Activated CD4-positive, alpha-beta memory T cell treated with anti-CD3 and anti-CD28 coated beads, Interleukin-2, amount 10 ng/mL, durations not matched to agents 7 days and 5 days (primary cell): ENCODE measurements around the gene GIMD1. TPM values are rescaled to one million over a fixed set of nuclear protein-coding genes. Genes with fewer than 3 reads are reported as not detected.
"Not testable (repeated sequence)": the region's sequence is repeated elsewhere in the genome, so short reads cannot be mapped to it uniquely, and the experiment has no call there.

Experiments
- CTCF ChIA-PET: fragments of 350-600 bp; sonication (Branson Sonifier 250); formaldehyde crosslinking; loops from one replicate; lab custom pipeline; 2021; ENCODE audit warnings: antibody characterized with exemption, inconsistent platforms; lab: Charles Lee
- POLR2A ChIA-PET: fragments of 350-600 bp; sonication (Branson Sonifier 250); formaldehyde crosslinking; loops from one replicate; lab custom pipeline; 2021; ENCODE audit warnings: antibody characterized with exemption; lab: Charles Lee
- DNase-seq: peaks from one replicate; pipeline ENCODE4 v3.0.0-alpha.2; 2020
- H3K27ac Mint-ChIP-seq: one replicate; pipeline ENCODE4 v1.8.0; 2021; ENCODE audit warnings: mild to moderate bottlenecking, mixed read lengths
- H3K27me3 Mint-ChIP-seq: one replicate; pipeline ENCODE4 v1.8.0; 2021; ENCODE audit warnings: mixed read lengths
- H3K36me3 Mint-ChIP-seq: one replicate; pipeline ENCODE4 v1.8.0; 2021; ENCODE audit warnings: low read depth, mixed read lengths
- H3K4me1 Mint-ChIP-seq: one replicate; pipeline ENCODE4 v1.8.0; 2021; ENCODE audit warnings: mixed read lengths
- H3K4me3 Mint-ChIP-seq: one replicate; pipeline ENCODE4 v1.8.0; 2021; ENCODE audit warnings: mild to moderate bottlenecking, mixed read lengths
- H3K9me3 Mint-ChIP-seq: one replicate; pipeline ENCODE4 v1.8.0; 2021; ENCODE audit warnings: mixed read lengths
- total RNA-seq, 2 experiments: library from RNA; stranded (reverse); gene quantifications; one replicate each; pipeline ENCODE4 v1.2.3, GENCODE V29; 2021

The GIMD1 gene
- total RNA-seq, 2 experiments from 2014 or later = not detected

- no peak overlapping the region for H3K27ac Mint-ChIP-seq
- H3K4me3 Mint-ChIP-seq = no peak overlapping the region
- peaks cover 72% of the 10 kb centered on the region for H3K36me3 Mint-ChIP-seq
- DNase-seq = no peak
- H3K4me1 Mint-ChIP-seq = peaks cover 18% of the 10 kb centered on the region
- peaks cover 14% of the 10 kb centered on the region for H3K9me3 Mint-ChIP-seq
- no peaks in the 10 kb centered on the region for H3K27me3 Mint-ChIP-seq
- POLR2A ChIA-PET = no interaction called here
- CTCF ChIA-PET = no interaction called here
These were observed 27.8 kb downstream of the GIMD1 start for GRCh38 chr4:106340774-106341173.

- H3K27ac Mint-ChIP-seq = no peak overlapping the region
- no peak overlapping the region for H3K4me3 Mint-ChIP-seq
- H3K9me3 Mint-ChIP-seq = peaks cover 14% of the 10 kb centered on the region
- H3K4me1 Mint-ChIP-seq = peaks cover 20% of the 10 kb centered on the region
- no peak for DNase-seq
- peaks cover 80% of the 10 kb centered on the region for H3K36me3 Mint-ChIP-seq
- CTCF ChIA-PET = no interaction called here
- H3K27me3 Mint-ChIP-seq = no peaks in the 10 kb centered on the region
- POLR2A ChIA-PET = no interaction called here
These were observed 29.1 kb downstream of the GIMD1 start for GRCh38 chr4:106339431-106339830.

- H3K27me3 Mint-ChIP-seq = no peaks in the 10 kb centered on the region
- peaks cover 20% of the 10 kb centered on the region for H3K4me1 Mint-ChIP-seq
- POLR2A ChIA-PET = no interaction called here
- peaks cover 14% of the 10 kb centered on the region for H3K9me3 Mint-ChIP-seq
- no peak for DNase-seq
- peaks cover 80% of the 10 kb centered on the region for H3K36me3 Mint-ChIP-seq
- CTCF ChIA-PET = no interaction called here
- H3K4me3 Mint-ChIP-seq = no peak overlapping the region
- H3K27ac Mint-ChIP-seq = no peak overlapping the region
These were observed 29.9 kb downstream of the GIMD1 start for GRCh38 chr4:106338671-106339070.

GRCh38 chr4:106337916-106338315, 30.7 kb downstream of the GIMD1 start:
- Mint-ChIP-seq H3K36me3 (peaks cover 81% of the 10 kb centered on the region), H3K4me3 (no peak overlapping the region), H3K27ac (no peak overlapping the region), H3K9me3 (peaks cover 14% of the 10 kb centered on the region), H3K4me1 (peaks cover 20% of the 10 kb centered on the region), H3K27me3 (no peaks in the 10 kb centered on the region)
- ChIA-PET POLR2A (no interaction called here), CTCF (no interaction called here)
- DNase-seq = no peak

- no peak overlapping the region for H3K27ac Mint-ChIP-seq
- DNase-seq = no peak
- peaks cover 14% of the 10 kb centered on the region for H3K9me3 Mint-ChIP-seq
- H3K36me3 Mint-ChIP-seq = peaks cover 76% of the 10 kb centered on the region
- H3K4me3 Mint-ChIP-seq = no peak overlapping the region
- peaks cover 18% of the 10 kb centered on the region for H3K4me1 Mint-ChIP-seq
- ChIA-PET CTCF (interaction anchor here (0.6 kb wide), 1 partner anchor 13 kb away, joined by 3 read pairs; no protein-coding TSS in a partner anchor), POLR2A (no interaction called here)
- no peaks in the 10 kb centered on the region for H3K27me3 Mint-ChIP-seq
These were observed 32.0 kb downstream of the GIMD1 start for GRCh38 chr4:106336618-106337017.

GRCh38 chr4:106334741-106335470, 33.7 kb downstream of the GIMD1 start:
- H3K36me3 Mint-ChIP-seq = peaks cover 70% of the 10 kb centered on the region
- no peak overlapping the region for H3K4me3 Mint-ChIP-seq
- POLR2A ChIA-PET = no interaction called here
- H3K4me1 Mint-ChIP-seq = peaks cover 3% of the 10 kb centered on the region
- H3K27me3 Mint-ChIP-seq = no peaks in the 10 kb centered on the region
- CTCF ChIA-PET = no interaction called here
- no peak for DNase-seq
- H3K27ac Mint-ChIP-seq = no peak overlapping the region
- peaks cover 7% of the 10 kb centered on the region for H3K9me3 Mint-ChIP-seq

- H3K9me3 Mint-ChIP-seq = peaks cover 7% of the 10 kb centered on the region
These were observed 35.4 kb downstream of the GIMD1 start for GRCh38 chr4:106333186-106333585.

GRCh38 chr4:106329041-106329618, 39.4 kb downstream of the GIMD1 start:
- Mint-ChIP-seq H3K4me1 (peaks cover 10% of the 10 kb centered on the region), H3K27ac (no peak overlapping the region), H3K9me3 (no peaks in the 10 kb centered on the region), H3K36me3 (peaks cover 55% of the 10 kb centered on the region), H3K27me3 (no peaks in the 10 kb centered on the region), H3K4me3 (no peak overlapping the region)
- CTCF ChIA-PET = interaction anchor here (0.7 to 1.7 kb wide), 11 partner anchors 10 to 670 kb away, joined by 3 to 9 read pairs (median 4); partner anchors contain the start of genes AIMP1 and TBCK
- POLR2A ChIA-PET = interaction anchor here (2.3 kb wide), 1 partner anchor 13 kb away, joined by 18 read pairs; the partner anchor contains the start of genes AIMP1 and TBCK
- DNase-seq = no peak

More at GRCh38 chr4:106333186-106333585, 35.4 kb downstream of the GIMD1 start:
- Mint-ChIP-seq H3K27me3 (no peaks in the 10 kb centered on the region), H3K4me3 (no peak overlapping the region), H3K4me1 (peaks cover 4% of the 10 kb centered on the region), H3K36me3 (peaks cover 65% of the 10 kb centered on the region), H3K27ac (no peak overlapping the region)
- ChIA-PET CTCF (no interaction called here), POLR2A (no interaction called here)
- no peak for DNase-seq

GRCh38 chr4:106325800-106326199, 42.8 kb downstream of the GIMD1 start:
- Mint-ChIP-seq H3K9me3 (no peaks in the 10 kb centered on the region), H3K27ac (no peak overlapping the region), H3K4me3 (no peak overlapping the region), H3K4me1 (peaks cover 23% of the 10 kb centered on the region), H3K27me3 (no peaks in the 10 kb centered on the region), H3K36me3 (peaks cover 44% of the 10 kb centered on the region)
- CTCF ChIA-PET = interaction anchor here (0.6 kb wide), 1 partner anchor 10 kb away, joined by 3 read pairs; the partner anchor contains the start of genes AIMP1 and TBCK
- DNase-seq = no peak
- POLR2A ChIA-PET = no interaction called here

- Mint-ChIP-seq H3K27me3 (no peaks in the 10 kb centered on the region), H3K4me1 (peaks cover 30% of the 10 kb centered on the region), H3K9me3 (no peaks in the 10 kb centered on the region), H3K4me3 (no peak overlapping the region), H3K27ac (no peak overlapping the region), H3K36me3 (peaks cover 44% of the 10 kb centered on the region)
- CTCF ChIA-PET = no interaction called here
- POLR2A ChIA-PET = no interaction called here
- DNase-seq = no peak
These were observed 45.5 kb downstream of the GIMD1 start for GRCh38 chr4:106323119-106323518.

GRCh38 chr4:106321814-106322213, 46.8 kb downstream of the GIMD1 start:
- DNase-seq, H3K9me3 Mint-ChIP-seq: not testable (repeated sequence)
- H3K4me1 Mint-ChIP-seq = peaks cover 22% of the 10 kb centered on the region

GRCh38 chr4:106321168-106321567, 47.4 kb downstream of the GIMD1 start:
- POLR2A ChIA-PET, DNase-seq, H3K27ac Mint-ChIP-seq, H3K27me3 Mint-ChIP-seq, H3K9me3 Mint-ChIP-seq, CTCF ChIA-PET, H3K4me3 Mint-ChIP-seq: not testable (repeated sequence)
- H3K36me3 Mint-ChIP-seq = peaks cover 31% of the 10 kb centered on the region
- peaks cover 22% of the 10 kb centered on the region for H3K4me1 Mint-ChIP-seq

More at GRCh38 chr4:106321814-106322213, 46.8 kb downstream of the GIMD1 start:
- peaks cover 35% of the 10 kb centered on the region for H3K36me3 Mint-ChIP-seq
- CTCF ChIA-PET, H3K27ac Mint-ChIP-seq, H3K27me3 Mint-ChIP-seq, H3K4me3 Mint-ChIP-seq, POLR2A ChIA-PET: not testable (repeated sequence)

GRCh38 chr4:106320235-106320634, 48.3 kb downstream of the GIMD1 start:
- POLR2A ChIA-PET = no interaction called here
- CTCF ChIA-PET = interaction anchor here (1.3 kb wide), 1 partner anchor 8 kb away, joined by 5 read pairs; no protein-coding TSS in a partner anchor

More at GRCh38 chr4:106320235-106320634, 48.3 kb downstream of the GIMD1 start:
- H3K4me1 Mint-ChIP-seq = peaks cover 24% of the 10 kb centered on the region
- H3K27me3 Mint-ChIP-seq = no peaks in the 10 kb centered on the region
- no peak overlapping the region for H3K4me3 Mint-ChIP-seq
- H3K27ac Mint-ChIP-seq = no peak overlapping the region
- H3K9me3 Mint-ChIP-seq = no peaks in the 10 kb centered on the region
- DNase-seq = no peak
- peaks cover 29% of the 10 kb centered on the region for H3K36me3 Mint-ChIP-seq
